Measurements from ENCODE around the gene FCRL5.
A peak's percentile ranks its signal among the peaks of the same experiment; 100 is the strongest.

FCRL5 gene

GRCh38 chr1:157523774-157524493 lies 28.4 kb downstream of the FCRL5 start:
- DNase-seq, result no peak

DNA sequence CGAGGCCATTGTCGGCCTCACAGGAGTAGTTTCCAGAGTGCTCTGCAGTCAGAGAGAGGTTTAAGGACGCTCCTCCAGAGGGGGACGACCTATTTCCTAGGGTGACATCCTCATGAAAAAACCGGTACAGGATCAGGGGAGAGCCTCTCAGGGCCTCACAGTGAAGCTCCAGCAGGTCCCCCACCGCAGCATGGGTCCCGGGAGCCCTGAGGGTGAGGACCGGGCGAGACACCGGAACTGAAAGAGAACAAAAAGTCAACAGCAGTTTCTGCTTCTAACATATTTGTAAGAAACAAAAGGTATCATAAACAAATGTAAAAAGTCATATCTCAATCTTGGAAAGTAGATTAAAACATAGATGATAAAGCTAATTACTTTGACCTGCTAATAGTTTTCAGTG lies 31.3 kb downstream of the FCRL5 start:
- DNase-seq, result no peak

GRCh38 chr1:157520386-157520935 lies 31.9 kb downstream of the FCRL5 start:
- DNase-seq, result no peak

- DNase-seq, result no peak
Measured at GRCh38 chr1:157519451-157519850, 32.9 kb downstream of the FCRL5 start.

- DNase-seq, result no peak
Measured at GRCh38 chr1:157517016-157517415, 35.3 kb downstream of the FCRL5 start.

DNA sequence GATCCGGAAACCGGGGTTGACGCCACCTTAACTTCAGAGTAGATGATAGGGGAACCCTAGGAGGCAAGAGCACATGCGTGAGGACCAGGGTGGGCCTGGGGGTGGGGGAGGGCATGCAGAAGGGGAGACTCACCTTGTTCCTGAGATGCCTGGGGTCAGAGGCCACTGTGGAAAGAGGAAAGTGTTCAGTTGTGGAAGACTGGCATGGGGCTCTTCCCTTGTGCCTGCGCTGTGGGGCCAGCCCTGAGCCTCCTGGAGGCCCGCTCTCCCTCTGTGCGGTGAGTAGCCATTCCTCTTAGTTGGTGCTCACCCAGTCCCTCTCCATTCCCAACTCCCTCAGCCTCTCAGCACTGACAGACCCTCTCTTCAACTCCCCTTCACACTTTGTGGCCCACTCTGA lies 36.6 kb downstream of the FCRL5 start:
- DNase-seq, result no peak

- DNase-seq, result no peak
Measured at GRCh38 chr1:157515141-157515540, 37.2 kb downstream of the FCRL5 start.

DNA sequence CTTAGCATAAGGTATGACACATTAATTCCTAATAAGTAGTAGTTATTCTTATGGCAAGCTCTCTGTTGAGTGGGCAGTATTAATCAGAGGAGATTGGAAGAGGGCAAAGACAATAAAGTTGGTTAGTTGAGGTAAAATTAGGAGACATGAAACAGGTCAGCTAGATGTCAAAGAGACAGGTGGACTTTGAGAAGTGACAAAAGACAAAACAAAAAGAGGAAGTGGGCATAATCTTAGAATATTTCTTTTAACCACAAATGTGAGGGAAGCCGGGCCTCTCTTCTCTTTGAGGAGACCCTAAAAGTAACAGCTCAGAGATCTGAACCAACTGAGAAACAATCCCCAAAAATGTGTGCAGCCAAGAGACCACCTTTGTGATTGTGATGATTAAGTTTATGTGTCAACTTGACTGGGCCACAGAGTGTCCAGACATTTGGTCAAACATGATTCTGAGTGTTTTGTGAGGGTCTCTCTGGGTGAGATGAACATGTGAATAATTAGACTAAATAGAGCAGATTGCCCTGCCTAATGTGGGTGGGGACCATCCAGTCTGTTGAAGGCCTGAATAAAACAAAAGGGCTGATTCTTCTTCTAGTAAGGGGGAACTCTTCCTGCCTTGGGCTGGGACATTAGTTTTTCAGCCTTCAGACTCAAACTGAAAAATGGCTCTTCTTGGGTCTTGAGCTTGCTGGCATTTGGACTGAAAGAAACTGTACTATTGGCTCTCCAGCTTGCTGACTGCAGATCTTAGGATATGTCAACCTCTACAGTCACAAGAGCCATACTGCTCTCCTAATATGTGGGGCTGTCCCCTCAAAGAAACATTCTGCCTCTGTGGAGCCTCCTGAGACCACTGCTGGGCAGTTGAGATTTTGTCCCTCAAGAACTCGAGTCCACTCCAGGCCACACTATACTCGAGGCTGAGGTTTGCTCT lies 40.0 kb downstream of the FCRL5 start:
- no peak for DNase-seq

DNA sequence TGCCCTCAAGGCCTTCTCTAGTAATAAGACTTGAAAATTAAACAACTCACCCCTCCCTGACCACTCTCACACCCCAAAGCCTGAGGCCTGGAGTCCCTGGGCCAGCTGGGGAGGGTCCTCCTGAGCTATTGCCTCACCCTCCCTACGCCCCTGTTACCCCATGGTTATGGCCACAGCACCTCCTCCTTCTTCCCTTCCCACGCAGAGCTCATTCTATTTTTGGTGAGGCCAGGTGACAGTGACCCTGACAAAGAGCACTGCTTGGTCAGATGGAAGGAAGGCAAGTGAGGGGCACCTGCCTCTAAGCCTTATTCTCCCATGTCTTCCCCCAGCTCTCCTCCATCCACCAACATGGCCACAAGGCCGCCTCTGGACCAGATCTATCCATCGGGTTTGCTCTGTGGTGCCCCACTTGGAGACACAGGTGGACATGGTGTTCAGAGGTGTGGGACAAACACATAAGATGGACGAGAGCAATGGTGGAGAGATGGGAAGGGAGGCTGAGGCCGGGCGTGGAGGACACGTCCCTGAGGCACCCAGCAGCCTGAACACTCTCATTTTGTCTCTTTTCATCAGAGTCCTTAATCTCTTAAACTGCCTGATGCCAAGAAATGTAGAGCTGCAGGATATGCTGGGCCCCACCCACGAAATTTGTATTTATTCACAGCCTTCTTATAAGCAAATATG lies 42.6 kb downstream of the FCRL5 start:
- DNase-seq, result no peak

- no peak for DNase-seq
Measured at GRCh38 chr1:157505481-157506272, 46.6 kb downstream of the FCRL5 start.

DNA sequence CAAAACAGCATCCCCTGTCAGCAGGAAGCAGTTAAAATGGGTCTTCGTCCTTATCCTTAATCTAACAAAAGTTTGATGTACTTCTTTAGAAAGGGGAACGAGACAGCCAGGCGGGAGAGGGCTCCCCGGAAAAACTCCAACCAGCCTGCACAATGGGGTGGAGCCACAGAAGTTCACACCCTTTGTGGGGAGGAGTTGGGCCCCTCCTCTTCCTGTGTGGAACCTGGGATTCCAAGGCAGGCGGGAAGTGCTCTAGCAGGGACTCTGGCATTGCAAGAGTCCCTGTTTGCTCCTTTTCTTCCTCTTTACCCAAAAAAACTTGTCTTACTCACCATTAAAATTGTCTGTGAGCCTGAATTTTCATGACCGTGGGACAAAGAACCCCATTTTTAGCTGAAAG lies 47.7 kb downstream of the FCRL5 start:
- DNase-seq, result no peak

- DNase-seq, result no peak
Measured at GRCh38 chr1:157499521-157499920, 52.8 kb downstream of the FCRL5 start.

- no peak for DNase-seq
Measured at GRCh38 chr1:157498736-157499090, 53.6 kb downstream of the FCRL5 start.

DNA sequence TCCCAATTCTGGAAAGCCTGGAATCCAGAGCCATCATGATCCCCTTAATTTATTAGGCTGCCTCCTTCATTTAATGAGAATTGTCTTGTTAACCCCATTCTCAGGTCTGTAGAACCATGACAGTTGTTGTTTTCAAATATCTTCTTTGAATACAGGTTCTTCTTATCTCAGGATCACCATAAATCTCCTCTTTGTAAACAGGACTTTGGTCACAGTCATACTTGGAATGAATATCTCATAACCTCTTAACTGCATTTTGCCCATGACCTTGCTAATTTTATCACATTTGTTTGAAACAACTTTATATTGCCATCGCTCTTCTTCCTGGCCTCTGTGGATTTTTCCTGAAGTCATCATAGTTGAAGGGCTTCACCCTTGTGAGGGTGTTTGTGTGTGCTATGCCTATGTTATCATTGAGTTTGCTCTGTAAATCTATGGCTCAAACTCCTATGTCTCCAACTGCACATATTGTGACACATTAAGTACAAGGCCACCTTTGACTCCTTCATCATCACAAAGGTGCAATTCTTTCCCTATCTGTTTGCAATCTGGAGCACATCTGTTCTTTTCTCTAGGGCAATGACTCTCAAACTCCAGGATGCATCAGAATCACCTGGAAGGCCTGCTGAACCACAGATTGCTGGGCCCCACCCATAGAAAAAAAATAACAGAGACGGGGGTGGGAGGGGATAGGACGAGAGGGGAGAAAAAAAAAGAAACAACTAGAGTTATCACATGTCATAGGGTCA lies 54.2 kb downstream of the FCRL5 start:
- no peak for DNase-seq

- DNase-seq, result no peak
Measured at GRCh38 chr1:157497284-157497683, 55.0 kb downstream of the FCRL5 start.

- DNase-seq, result no peak
Measured at GRCh38 chr1:157496121-157496526, 56.2 kb downstream of the FCRL5 start.

DNA sequence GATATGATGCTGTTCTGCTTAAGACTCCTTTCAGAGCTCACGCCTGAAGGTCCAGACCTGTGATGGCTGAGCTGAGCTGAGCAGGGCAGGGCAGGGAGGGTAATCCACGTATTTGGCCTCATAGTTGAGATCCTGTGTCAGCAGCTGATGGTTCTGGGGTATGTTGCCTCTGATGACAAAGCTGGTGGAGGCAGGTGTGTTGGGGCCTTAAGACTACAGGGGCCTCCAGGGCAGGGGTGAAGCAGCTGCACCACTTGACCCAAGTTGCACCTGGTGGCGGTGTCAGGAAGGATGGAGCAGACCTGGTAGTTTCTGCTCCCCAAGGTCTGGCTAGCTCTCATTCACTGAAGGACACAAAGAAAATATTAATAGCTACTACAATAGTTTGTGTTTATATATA lies 57.0 kb downstream of the FCRL5 start:
- no peak for DNase-seq

- DNase-seq, result no peak
Measured at GRCh38 chr1:157494093-157494492, 58.2 kb downstream of the FCRL5 start.

- peak; percentile 18 for DNase-seq
Measured at GRCh38 chr1:157490467-157491165, 61.7 kb downstream of the FCRL5 start.

- DNase-seq, result no peak
Measured at GRCh38 chr1:157488156-157488555, 64.2 kb downstream of the FCRL5 start.

DNA sequence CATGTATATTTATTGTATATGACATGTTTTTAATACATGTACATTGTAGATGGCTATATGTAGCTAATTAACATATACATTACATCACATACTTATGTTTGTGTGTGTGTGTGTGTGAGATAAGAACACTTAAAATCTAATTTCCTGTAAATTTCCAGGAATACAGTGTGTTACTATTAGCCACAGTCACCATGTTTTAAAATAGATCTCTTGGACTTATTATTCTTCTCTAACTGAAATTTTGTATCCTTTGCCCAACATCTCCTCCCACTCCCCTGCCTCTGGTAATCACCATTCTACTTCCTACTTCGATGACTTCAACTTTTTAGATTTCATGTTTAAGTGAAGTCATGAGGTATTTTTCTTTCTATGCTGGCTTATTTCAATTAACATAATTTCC lies 64.8 kb downstream of the FCRL5 start:
- no peak for DNase-seq
